Activated CD4-positive, alpha-beta T cell treated with anti-CD3 and anti-CD28 coated beads for 36 hours (primary cell): ENCODE data around the gene MINK1. TPM values are rescaled to one million over a fixed set of nuclear protein-coding genes. Genes with fewer than 3 reads are reported as not detected.

Source experiments
- ATAC-seq: fragments of 200-7000 bp; cut with Tn5 transposase; one replicate; pipeline ENCODE4 v1.10.0; 2021; ENCODE audit warnings: mild to moderate bottlenecking, moderate library complexity
- CTCF ChIA-PET: fragments of 350-600 bp; sonication (Branson Sonifier 250); formaldehyde crosslinking; loops from one replicate; lab custom pipeline; 2021; ENCODE audit warnings: antibody characterized with exemption; lab: Charles Lee
- POLR2A ChIA-PET: fragments of 350-600 bp; sonication (Branson Sonifier 250); formaldehyde crosslinking; loops from one replicate; lab custom pipeline; 2021; ENCODE audit warnings: antibody characterized with exemption, inconsistent platforms; lab: Charles Lee
- DNase-seq: peaks from one replicate; pipeline ENCODE4 v3.0.0-alpha.2; 2020
- H3K27ac Mint-ChIP-seq: one replicate; pipeline ENCODE4 v1.8.0; 2021; ENCODE audit warnings: mixed read lengths
- H3K27me3 Mint-ChIP-seq: one replicate; pipeline ENCODE4 v1.8.0; 2021; ENCODE audit warnings: mixed read lengths
- H3K36me3 Mint-ChIP-seq: one replicate; pipeline ENCODE4 v1.8.0; 2021; ENCODE audit warnings: low read depth, mixed read lengths
- H3K4me1 Mint-ChIP-seq: one replicate; pipeline ENCODE4 v1.8.0; 2021; ENCODE audit warnings: mixed read lengths
- H3K4me3 Mint-ChIP-seq: one replicate; pipeline ENCODE4 v1.8.0; 2021; ENCODE audit warnings: mild to moderate bottlenecking, moderate library complexity, mixed read lengths
- H3K9me3 Mint-ChIP-seq: one replicate; pipeline ENCODE4 v1.8.0; 2021; ENCODE audit warnings: low read depth, mixed read lengths
- intact Hi-C, 2 experiments: fragments of 100-400 bp; cut with DNase I in 1 of 2; cut with micrococcal nuclease in 1 of 2; formaldehyde crosslinking; loops; one replicate each; pipeline versions ENCODE4 v1.14.2 to v1.15.1; 2022 to 2024; cut with DNase I, micrococcal nuclease
- total RNA-seq, 2 experiments: library from RNA; stranded (reverse); gene quantifications; one replicate each; pipeline ENCODE4 v1.2.3, GENCODE V29; 2021

Gene MINK1
- total RNA-seq, 2 experiments from 2014 or later = 48.2 to 57.7 TPM

GRCh38 chr17:4790705-4791088, 42.4 kb upstream of the MINK1 start:
- intact Hi-C loops = loop anchor here (1.0 to 5.0 kb wide), 9 partner anchors 17 to 423 kb away; partner anchors contain the start of genes ARRB2 (in 2 of the 2), MINK1 (in 2 of the 2), C17orf107 (in 1 of the 2) and MED11 (in 1 of the 2)
- H3K4me3 Mint-ChIP-seq = peak overlapping the region; percentile 64
- ChIA-PET CTCF (interaction anchor here (0.7 to 2.1 kb wide), 22 partner anchors 9 to 530 kb away, joined by 3 to 14 read pairs (median 4); partner anchors contain the start of genes ARRB2, C17orf107, CXCL16 and PLD2), POLR2A (interaction anchor here (0.6 to 1.6 kb wide), 3 partner anchors 81 to 647 kb away, joined by 3 to 7 read pairs (median 4); partner anchors contain the start of genes ARRB2 and CYB5D2)
- H3K36me3 Mint-ChIP-seq = no peaks in the 10 kb centered on the region
- H3K9me3 Mint-ChIP-seq = no peaks in the 10 kb centered on the region
- H3K4me1 Mint-ChIP-seq = peaks cover 26% of the 10 kb centered on the region
- DNase-seq (no peak), ATAC-seq (no peak)
- peak overlapping the region; percentile 93 for H3K27ac Mint-ChIP-seq
- peaks cover 28% of the 10 kb centered on the region for H3K27me3 Mint-ChIP-seq

GRCh38 chr17:4795168-4795567, 38.0 kb upstream of the MINK1 start:
- Mint-ChIP-seq H3K27me3 (peaks cover 3% of the 10 kb centered on the region), H3K9me3 (no peaks in the 10 kb centered on the region), H3K27ac (peak overlapping the region; percentile 97), H3K36me3 (peaks cover 18% of the 10 kb centered on the region), H3K4me1 (peaks cover 22% of the 10 kb centered on the region), H3K4me3 (peak overlapping the region; percentile 94)
- ATAC-seq = no peak
- intact Hi-C loops = loop anchor here in 1 of 2 experiments (5.0 kb wide), 1 partner anchor 152 kb away; the partner anchor contains the start of gene PFN1
- no peak for DNase-seq
- ChIA-PET POLR2A (no interaction called here), CTCF (no interaction called here)

- intact Hi-C loops = loop anchor here (1.0 to 5.0 kb wide), 9 partner anchors 11 to 652 kb away; partner anchors contain the start of genes MED11 (in 2 of the 2), ARRB2 (in 1 of the 2), C17orf107 (in 1 of the 2) and MINK1 (in 1 of the 2)
- Mint-ChIP-seq H3K27me3 (peaks cover 3% of the 10 kb centered on the region), H3K9me3 (no peaks in the 10 kb centered on the region), H3K4me3 (peak overlapping the region; percentile 94), H3K36me3 (peaks cover 22% of the 10 kb centered on the region), H3K4me1 (peaks cover 24% of the 10 kb centered on the region), H3K27ac (peak overlapping the region; percentile 97)
- ATAC-seq (no peak), DNase-seq (peak; percentile 58)
- ChIA-PET POLR2A (interaction anchor here (0.9 kb wide), 1 partner anchor 88 kb away, joined by 3 read pairs; no protein-coding TSS in a partner anchor), CTCF (interaction anchor here (0.5 to 1.0 kb wide), 3 partner anchors 10 to 191 kb away, joined by 3 to 5 read pairs (median 4); partner anchors contain the start of gene CAMTA2)
These were observed 36.6 kb upstream of the MINK1 start for GRCh38 chr17:4796552-4796920.

GRCh38 chr17:4800462-4801196, 32.5 kb upstream of the MINK1 start:
- Mint-ChIP-seq H3K27me3 (no peaks in the 10 kb centered on the region), H3K9me3 (no peaks in the 10 kb centered on the region), H3K4me1 (peaks cover 20% of the 10 kb centered on the region), H3K4me3 (no peak overlapping the region), H3K27ac (no peak overlapping the region), H3K36me3 (peaks cover 22% of the 10 kb centered on the region)
- ATAC-seq (no peak), DNase-seq (no peak)
- ChIA-PET POLR2A (interaction anchor here (0.7 kb wide), 1 partner anchor 268 kb away, joined by 5 read pairs; no protein-coding TSS in a partner anchor), CTCF (interaction anchor here (0.8 to 1.4 kb wide), 5 partner anchors 10 to 380 kb away, joined by 3 to 4 read pairs (median 3); partner anchors contain the start of gene GLTPD2)
- intact Hi-C loops = loop anchor here in 1 of 2 experiments (10.0 kb wide), 1 partner anchor 236 kb away; the partner anchor contains the start of gene GGT6

- intact Hi-C loops = loop anchor here in 1 of 2 experiments (10.0 kb wide), 1 partner anchor 237 kb away; the partner anchor contains the start of gene GGT6
- CTCF ChIA-PET = no interaction called here
- no peaks in the 10 kb centered on the region for H3K27me3 Mint-ChIP-seq
These were observed 30.9 kb upstream of the MINK1 start, which contains the start of gene C17orf114 for GRCh38 chr17:4802228-4802627. TSS of gene C17orf114 (minus strand) at chr17:4802328.

GRCh38 chr17:4806456-4806776, 26.7 kb upstream of the MINK1 start:
- Mint-ChIP-seq H3K9me3 (no peaks in the 10 kb centered on the region), H3K27ac (no peak overlapping the region), H3K4me3 (peak overlapping the region; percentile 72), H3K27me3 (no peaks in the 10 kb centered on the region), H3K36me3 (peaks cover 2% of the 10 kb centered on the region), H3K4me1 (peaks cover 7% of the 10 kb centered on the region)
- POLR2A ChIA-PET = interaction anchor here (0.7 to 1.0 kb wide), 2 partner anchors 9 to 103 kb away, joined by 3 to 5 read pairs; no protein-coding TSS in a partner anchor
- DNase-seq (no peak), ATAC-seq (no peak)
- intact Hi-C loops = loop anchor here in 1 of 2 experiments (10.0 kb wide), 1 partner anchor 242 kb away; the partner anchor contains the start of gene GGT6
- CTCF ChIA-PET = interaction anchor here (0.7 to 1.6 kb wide), 3 partner anchors 10 to 97 kb away, joined by 4 to 14 read pairs (median 5); partner anchors contain the start of gene CHRNE

More at GRCh38 chr17:4802228-4802627, 30.9 kb upstream of the MINK1 start, which contains the start of gene C17orf114:
- H3K4me3 Mint-ChIP-seq = no peak within 1 kb of the TSS
- no peak for ATAC-seq
- POLR2A ChIA-PET = no interaction called here
- H3K4me1 Mint-ChIP-seq = peaks cover 15% of the 10 kb centered on the region
- H3K9me3 Mint-ChIP-seq = no peaks in the 10 kb centered on the region
- DNase-seq = no peak
- no peak within 1 kb of the TSS for H3K27ac Mint-ChIP-seq
- H3K36me3 Mint-ChIP-seq = peaks cover 18% of the 10 kb centered on the region

GRCh38 chr17:4806777-4807604, 26.1 kb upstream of the MINK1 start, which contains the start of gene PLD2:
TSS of gene PLD2 (plus strand) at chr17:4807152. CDS start at chr17:4807773, 621 bp downstream.
- intact Hi-C loops = loop anchor here (1.0 to 10.0 kb wide), 9 partner anchors 11 to 242 kb away; partner anchors contain the start of genes ARRB2 (in 1 of the 2), C17orf107 (in 1 of the 2), GGT6 (in 1 of the 2) and INCA1 (in 1 of the 2)
- ATAC-seq (peak; percentile 98), DNase-seq (peak; percentile 93)
- Mint-ChIP-seq H3K4me3 (peak within 1 kb of the TSS; percentile 73), H3K27me3 (no peaks in the 10 kb centered on the region), H3K36me3 (peaks cover 4% of the 10 kb centered on the region), H3K9me3 (no peaks in the 10 kb centered on the region), H3K27ac (no peak within 1 kb of the TSS), H3K4me1 (peaks cover 7% of the 10 kb centered on the region)
- ChIA-PET CTCF (interaction anchor here (0.7 to 1.6 kb wide), 5 partner anchors 10 to 96 kb away, joined by 3 to 14 read pairs (median 4); partner anchors contain the start of genes CHRNE and PSMB6), POLR2A (interaction anchor here (0.7 to 1.0 kb wide), 3 partner anchors 9 to 104 kb away, joined by 3 to 5 read pairs (median 5); partner anchors contain the start of gene PSMB6)

- DNase-seq (no peak), ATAC-seq (no peak)
- H3K4me1 Mint-ChIP-seq = peaks cover 7% of the 10 kb centered on the region
- H3K27me3 Mint-ChIP-seq = no peaks in the 10 kb centered on the region
- no peaks in the 10 kb centered on the region for H3K9me3 Mint-ChIP-seq
- peaks cover 4% of the 10 kb centered on the region for H3K36me3 Mint-ChIP-seq
- peak overlapping the region; percentile 73 for H3K4me3 Mint-ChIP-seq
- ChIA-PET POLR2A (interaction anchor here (0.8 to 1.0 kb wide), 2 partner anchors 10 to 12 kb away, joined by 3 to 5 read pairs; partner anchors contain the start of gene PSMB6), CTCF (interaction anchor here (1.0 to 1.4 kb wide), 2 partner anchors 12 to 59 kb away, joined by 3 read pairs; partner anchors contain the start of gene PSMB6)
- intact Hi-C loops = loop anchor here (1.0 to 10.0 kb wide), 9 partner anchors 11 to 243 kb away; partner anchors contain the start of genes ARRB2 (in 1 of the 2), C17orf107 (in 1 of the 2), GGT6 (in 1 of the 2) and INCA1 (in 1 of the 2)
- no peak overlapping the region for H3K27ac Mint-ChIP-seq
These were observed 25.3 kb upstream of the MINK1 start for GRCh38 chr17:4807605-4808377.

- Mint-ChIP-seq H3K36me3 (peaks cover 4% of the 10 kb centered on the region), H3K27ac (no peak overlapping the region), H3K27me3 (no peaks in the 10 kb centered on the region), H3K4me1 (peaks cover 7% of the 10 kb centered on the region), H3K4me3 (peak overlapping the region; percentile 73), H3K9me3 (no peaks in the 10 kb centered on the region)
- POLR2A ChIA-PET = no interaction called here
- intact Hi-C loops = loop anchor here in 1 of 2 experiments (10.0 kb wide), 1 partner anchor 244 kb away; the partner anchor contains the start of gene GGT6
- CTCF ChIA-PET = interaction anchor here (0.7 kb wide), 1 partner anchor 179 kb away, joined by 3 read pairs; no protein-coding TSS in a partner anchor
- no peak for ATAC-seq
- no peak for DNase-seq
These were observed 24.8 kb upstream of the MINK1 start for GRCh38 chr17:4808378-4808767.
